ENCODE results near the gene ALPK3. TPM values are rescaled to one million over a fixed set of nuclear protein-coding genes. Genes with fewer than 3 reads are reported as not detected.
A peak's percentile ranks its signal among the peaks of the same experiment; 100 is the strongest.

Gene ALPK3
- total RNA-seq, 1 donor from 2014 or later = 54.5 TPM

DNA sequence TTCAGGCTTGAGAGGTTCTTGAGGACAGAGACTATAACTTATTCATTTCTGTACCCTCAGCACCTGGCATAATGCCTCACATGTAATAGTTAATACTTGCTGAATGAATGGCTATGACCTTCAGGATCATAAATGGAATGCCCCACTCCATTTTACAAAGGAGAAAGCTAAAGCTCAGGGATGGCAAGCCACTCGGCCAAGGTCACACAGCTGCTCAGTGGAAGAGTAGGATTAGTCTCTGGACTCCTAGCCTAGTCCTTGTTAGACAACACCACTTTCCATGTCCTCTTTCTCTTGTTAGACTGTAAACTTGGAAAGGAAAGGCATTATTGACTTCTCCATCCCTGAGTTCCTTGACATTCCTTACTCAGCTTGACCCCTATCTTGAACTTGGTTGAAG is 3.2 kb upstream of the ALPK3 start:
- no peak for DNase-seq (ENCODE audit: low read depth)
- no peak overlapping the region for H3K4me3 ChIP-seq (ENCODE audit: low read depth, low read length)
- H3K36me3 ChIP-seq (ENCODE audit: control insufficient read depth, insufficient read depth, low read length) = no peaks in the 10 kb centered on the region
- TF ChIP-seq, protein P1, sequence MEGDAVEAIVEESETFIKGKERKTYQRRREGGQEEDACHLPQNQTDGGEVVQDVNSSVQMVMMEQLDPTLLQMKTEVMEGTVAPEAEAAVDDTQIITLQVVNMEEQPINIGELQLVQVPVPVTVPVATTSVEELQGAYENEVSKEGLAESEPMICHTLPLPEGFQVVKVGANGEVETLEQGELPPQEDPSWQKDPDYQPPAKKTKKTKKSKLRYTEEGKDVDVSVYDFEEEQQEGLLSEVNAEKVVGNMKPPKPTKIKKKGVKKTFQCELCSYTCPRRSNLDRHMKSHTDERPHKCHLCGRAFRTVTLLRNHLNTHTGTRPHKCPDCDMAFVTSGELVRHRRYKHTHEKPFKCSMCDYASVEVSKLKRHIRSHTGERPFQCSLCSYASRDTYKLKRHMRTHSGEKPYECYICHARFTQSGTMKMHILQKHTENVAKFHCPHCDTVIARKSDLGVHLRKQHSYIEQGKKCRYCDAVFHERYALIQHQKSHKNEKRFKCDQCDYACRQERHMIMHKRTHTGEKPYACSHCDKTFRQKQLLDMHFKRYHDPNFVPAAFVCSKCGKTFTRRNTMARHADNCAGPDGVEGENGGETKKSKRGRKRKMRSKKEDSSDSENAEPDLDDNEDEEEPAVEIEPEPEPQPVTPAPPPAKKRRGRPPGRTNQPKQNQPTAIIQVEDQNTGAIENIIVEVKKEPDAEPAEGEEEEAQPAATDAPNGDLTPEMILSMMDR (IDR thresholded peaks at IDR 0.05; ENCODE audit: insufficient read depth, low read length, poor library complexity, severe bottlenecking) = no peak
- no peaks in the 10 kb centered on the region for H3K27me3 ChIP-seq (ENCODE audit: control insufficient read depth, insufficient read depth, low read length)

DNA sequence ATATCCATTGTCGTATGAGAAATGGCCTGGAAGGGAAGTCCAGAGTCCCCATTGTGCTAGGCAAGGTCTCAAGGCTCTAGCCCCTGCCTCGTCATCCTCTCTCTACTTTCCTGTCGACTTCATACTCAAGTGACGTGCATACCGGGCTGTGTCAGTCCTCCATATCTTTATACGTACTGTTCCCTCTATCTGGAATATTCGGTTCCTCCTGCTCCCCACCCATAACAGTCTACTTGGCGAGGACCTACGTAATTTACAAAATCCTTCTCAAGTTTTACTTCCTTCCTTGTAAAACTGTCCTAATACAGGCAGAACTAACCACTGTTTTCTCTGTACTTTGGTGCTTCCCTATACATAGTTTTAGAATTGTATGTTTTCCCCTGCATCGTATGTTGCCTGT is 2.2 kb upstream of the ALPK3 start:
- Histone ChIP-seq H3K36me3 (ENCODE audit: control insufficient read depth, insufficient read depth, low read length) (no peaks in the 10 kb centered on the region), H3K4me3 (ENCODE audit: low read depth, low read length) (no peak overlapping the region), H3K27me3 (ENCODE audit: control insufficient read depth, insufficient read depth, low read length) (no peaks in the 10 kb centered on the region)
- TF ChIP-seq, protein P1 (IDR thresholded peaks at IDR 0.05; ENCODE audit: insufficient read depth, low read length, poor library complexity, severe bottlenecking) = no peak
- no peak for DNase-seq (ENCODE audit: low read depth)

DNA sequence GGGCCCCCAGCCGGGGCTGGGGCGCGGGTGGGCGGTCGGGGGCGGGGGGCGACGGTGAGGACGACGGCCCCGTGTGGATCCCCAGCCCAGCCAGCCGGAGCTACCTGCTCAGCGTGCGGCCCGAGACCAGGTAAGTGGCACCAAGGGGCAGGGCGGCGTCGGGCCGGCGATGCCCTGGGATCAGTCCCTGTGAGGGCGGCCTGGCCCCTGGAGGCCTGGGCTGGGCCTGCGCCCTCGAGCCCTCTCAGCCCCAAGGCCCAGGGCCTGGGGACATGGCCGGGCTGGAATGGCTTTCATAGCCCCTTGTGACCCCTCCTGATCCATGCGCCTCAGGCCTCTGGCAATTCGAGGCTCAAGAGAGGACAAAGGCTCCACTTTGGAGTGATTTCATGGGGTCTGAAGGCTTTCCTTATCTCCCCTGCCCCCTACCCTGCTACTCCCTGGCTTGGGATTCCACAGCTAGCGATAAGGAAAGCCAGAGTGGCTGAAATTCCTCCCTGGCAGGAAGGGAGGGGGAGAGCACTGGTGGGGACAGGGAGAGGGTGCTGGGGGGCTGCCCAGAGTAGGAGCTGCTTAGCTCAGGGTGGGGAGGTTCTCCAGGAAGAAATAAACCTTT is 418 bp downstream of the ALPK3 start:
- Histone ChIP-seq H3K36me3 (ENCODE audit: control insufficient read depth, insufficient read depth, low read length) (no peaks in the 10 kb centered on the region), H3K27me3 (ENCODE audit: control insufficient read depth, insufficient read depth, low read length) (no peaks in the 10 kb centered on the region), H3K4me3 (ENCODE audit: low read depth, low read length) (peak overlapping the region; percentile 44)
- DNase-seq (ENCODE audit: low read depth) = no peak
- TF ChIP-seq, protein P1 (IDR thresholded peaks at IDR 0.05; ENCODE audit: insufficient read depth, low read length, poor library complexity, severe bottlenecking) = no peak

DNA sequence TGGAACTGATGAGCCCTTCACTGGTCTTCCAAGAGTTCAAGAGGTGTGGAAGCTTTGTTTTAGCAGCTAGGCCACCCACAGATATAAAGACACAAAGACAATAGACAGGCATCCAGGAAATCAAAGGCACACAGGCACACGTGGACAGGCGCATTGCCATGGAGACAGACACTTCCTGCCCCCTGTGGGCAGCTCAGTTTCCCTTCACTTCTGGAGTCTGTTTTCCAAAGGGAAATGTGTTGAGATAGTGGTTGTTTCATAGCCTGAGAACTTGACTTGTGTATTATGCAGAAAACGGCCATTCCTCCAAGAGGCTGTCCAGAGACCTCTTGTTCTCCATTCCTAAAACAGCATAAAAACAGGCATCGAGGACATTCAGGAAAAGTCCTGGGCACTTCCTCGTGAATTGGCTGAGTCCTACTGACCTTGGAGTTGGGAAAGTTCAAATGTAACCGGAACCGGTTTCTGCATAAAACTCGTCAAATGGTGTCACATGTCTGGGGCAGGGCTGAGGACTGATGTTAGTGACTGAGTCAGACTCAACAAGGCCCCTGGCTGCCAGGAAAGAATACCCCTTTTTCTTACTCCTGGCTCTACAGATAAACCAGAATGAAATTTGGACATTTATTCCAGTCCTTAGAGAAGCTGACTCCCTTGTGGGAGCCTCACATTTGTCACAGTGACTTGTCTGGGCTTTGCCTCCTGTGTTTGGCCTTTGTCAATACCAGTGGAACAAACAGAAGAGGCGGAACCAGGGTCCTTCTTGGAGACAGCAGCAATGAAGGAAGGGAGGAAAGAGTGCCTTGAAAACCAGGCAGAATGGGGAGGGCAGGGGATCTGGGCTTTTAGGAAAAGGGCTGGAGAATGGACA is 1.3 kb downstream of the ALPK3 start:
- H3K4me3 ChIP-seq (ENCODE audit: low read depth, low read length) = peak overlapping the region; percentile 44
- DNase-seq (ENCODE audit: low read depth) = no peak

DNA sequence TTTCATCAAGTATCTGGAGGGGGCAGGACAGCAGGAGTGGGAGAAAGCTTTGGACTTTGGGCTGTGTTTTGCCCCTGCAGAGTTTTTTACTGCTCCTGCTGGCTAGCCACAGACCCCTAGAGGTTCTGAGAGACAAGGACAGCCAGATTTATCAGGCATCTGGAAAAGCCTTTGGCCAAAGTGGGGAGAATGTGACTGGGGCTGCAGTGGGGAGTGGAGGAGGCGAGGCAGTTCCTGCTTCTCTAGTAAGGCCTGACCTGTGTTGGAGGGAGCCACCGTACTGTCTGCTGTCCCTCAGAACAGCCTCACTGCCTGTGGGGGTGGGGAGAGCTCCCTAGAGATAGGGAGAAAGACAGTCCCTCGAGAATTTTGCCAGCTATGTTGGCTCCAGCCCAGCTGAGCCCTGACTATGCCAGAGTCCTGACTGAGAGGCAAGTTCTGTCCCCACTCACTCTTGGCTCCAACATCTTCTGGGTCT is 2.2 kb downstream of the ALPK3 start:
- Histone ChIP-seq H3K36me3 (ENCODE audit: control insufficient read depth, insufficient read depth, low read length) (no peaks in the 10 kb centered on the region), H3K27me3 (ENCODE audit: control insufficient read depth, insufficient read depth, low read length) (no peaks in the 10 kb centered on the region), H3K4me3 (ENCODE audit: low read depth, low read length) (no peak overlapping the region)
- DNase-seq (ENCODE audit: low read depth) = no peak
- TF ChIP-seq, protein P1 (IDR thresholded peaks at IDR 0.05; ENCODE audit: insufficient read depth, low read length, poor library complexity, severe bottlenecking) = peak; percentile 11

More for the DNA sequence above, 1.3 kb downstream of the ALPK3 start:
- Histone ChIP-seq H3K27me3 (ENCODE audit: control insufficient read depth, insufficient read depth, low read length) (no peaks in the 10 kb centered on the region), H3K36me3 (ENCODE audit: control insufficient read depth, insufficient read depth, low read length) (no peaks in the 10 kb centered on the region)
- TF ChIP-seq, protein P1 (IDR thresholded peaks at IDR 0.05; ENCODE audit: insufficient read depth, low read length, poor library complexity, severe bottlenecking) = peak; percentile 21

Data from kidney epithelial cell (primary cell).